Sigmoid colon (tissue), 7 donors: ENCODE results near the gene PTPRQ. TPM values are rescaled to one million over a fixed set of nuclear protein-coding genes. Genes with fewer than 3 reads are reported as not detected.
"Not testable (repeated sequence)": the region's sequence is repeated elsewhere in the genome, so short reads cannot be mapped to it uniquely, and the experiment has no call there.

Source experiments
- DNase-seq: peaks from one replicate; pipeline ENCODE4 v3.0.0-alpha.2; 2019
- H3K27ac ChIP-seq, 4 donors: fragments of 200-600 bp; sonication (generic); one replicate each; pipeline ENCODE4 v1.5.1; 2016 to 2019; ENCODE audit warnings: mild to moderate bottlenecking in 1 of 4
- H3K27me3 ChIP-seq, 3 donors: fragments of 200-600 bp; sonication (generic); one replicate each; pipeline ENCODE4 v1.5.1; 2019; ENCODE audit warnings: mild to moderate bottlenecking in 1 of 3
- H3K36me3 ChIP-seq, 4 donors: fragments of 200-600 bp; sonication (generic); one replicate each; pipeline ENCODE4 v1.5.1; 2016 to 2019
- H3K4me1 ChIP-seq, 4 donors: fragments of 200-600 bp; sonication (generic); one replicate each; pipeline ENCODE4 v1.5.1; 2017 to 2019
- H3K4me3 ChIP-seq, 4 donors: fragments of 200-600 bp; sonication (generic); one replicate each; pipeline ENCODE4 v1.5.1; 2017 to 2019; ENCODE audit warnings: mild to moderate bottlenecking in 2 of 4, moderate library complexity in 1 of 4
- H3K9me3 ChIP-seq, 4 donors: fragments of 200-600 bp in 3 of 4; sonication (generic) in 3 of 4; one replicate each; pipeline versions ENCODE4 v1.5.1 to v1.6.1; 2013 to 2019
- CTCF ChIP-seq, 4 experiments: fragments of 450-650 bp in 3 of 4; fragments of 200-600 bp in 1 of 4; IDR thresholded peaks; one replicate each; pipeline ENCODE4 v1.5.1; 2016 to 2019; ENCODE audit warnings: antibody characterized with exemption in 4 of 4, mild to moderate bottlenecking in 3 of 4, moderate library complexity in 2 of 4
- EP300 ChIP-seq, 4 donors: sonication (generic); formaldehyde crosslinking; IDR thresholded peaks; one replicate each; pipeline ENCODE4 v1.6.1; 2017; ENCODE audit warnings: antibody characterized with exemption in 4 of 4
- POLR2A ChIP-seq, 2 donors: fragments of 450-650 bp; IDR thresholded peaks; one replicate each; pipeline ENCODE4 v1.6.1; 2016; ENCODE audit warnings: antibody characterized with exemption in 2 of 2, mild to moderate bottlenecking in 2 of 2, moderate library complexity in 2 of 2
- POLR2AphosphoS5 ChIP-seq, 4 donors: sonication (generic); formaldehyde crosslinking; IDR thresholded peaks; one replicate each; pipeline ENCODE4 v1.6.1; 2017; ENCODE audit warnings: antibody characterized with exemption in 4 of 4
- WGBS, 2 donors: extraction: QIAGEN DNeasy Blood & Tissue Kit; methylation state at CpG; one replicate each; pipeline ENCODE4 v1.1.7; 2013; 5-methylcytosine and 5-hydroxymethylcytosine counted together
- intact Hi-C: fragments of 100-400 bp; cut with DNase I; formaldehyde crosslinking; loops from one replicate; pipeline ENCODE4 v1.15.1; 2023
- polyA plus RNA-seq, 3 donors: library from polyadenylated mRNA; stranded (reverse); fragments of 200-250 nt; gene quantifications; one replicate each; pipeline ENCODE4 v1.2.3, GENCODE V29; 2013
- total RNA-seq, 4 donors: library from RNA; depleted of rRNA; stranded (reverse); fragments of >200 nt; gene quantifications; one replicate each; pipeline ENCODE4 v1.1.0, GENCODE V29; 2016
- donor health status: healthy with polysubstance abuse.
- donor health status: Bipolar disorder and iron deficiency.
- donor health status: healthy.

The PTPRQ gene
- total and polyA plus RNA-seq, 7 donors, result 0.33 to 1.9 (median 0.59) TPM; not detected in 3

GRCh38 chr12:80469681-80470080 lies 25.6 kb downstream of the PTPRQ start:
- intact Hi-C loops, result no loop called here
- TF ChIP-seq POLR2AphosphoS5 (IDR thresholded peaks at IDR 0.05) (no peak), EP300 (IDR thresholded peaks at IDR 0.05) (no peak), POLR2A (IDR thresholded peaks at IDR 0.05) (no peak), CTCF (IDR thresholded peaks at IDR 0.05) (no peak)
- WGBS, 2 donors, result 86 to 92% methylated on average over 1 of the region's 1 CpG

GRCh38 chr12:80470403-80470802 lies 26.4 kb downstream of the PTPRQ start:
- 75 to 77% methylated on average over 1 of the region's 1 CpG for WGBS, 2 donors
- H3K4me3 ChIP-seq, result no peak overlapping the region
- no peak for DNase-seq
- H3K27ac ChIP-seq, result no peak overlapping the region
- no peaks in the 10 kb centered on the region for H3K36me3 ChIP-seq
- intact Hi-C loops, result no loop called here
- no peak for TF ChIP-seq POLR2AphosphoS5 (IDR thresholded peaks at IDR 0.05)
- TF ChIP-seq CTCF (IDR thresholded peaks at IDR 0.05), result no peak
- no peak for TF ChIP-seq POLR2A (IDR thresholded peaks at IDR 0.05)
- no peak for TF ChIP-seq EP300 (IDR thresholded peaks at IDR 0.05)
- H3K27me3 ChIP-seq, result no peaks in the 10 kb centered on the region
- H3K9me3 ChIP-seq, result no peaks in the 10 kb centered on the region
- no peaks in the 10 kb centered on the region for H3K4me1 ChIP-seq

More at GRCh38 chr12:80469681-80470080, 25.6 kb downstream of the PTPRQ start:
- Histone ChIP-seq H3K9me3 (no peaks in the 10 kb centered on the region), H3K4me3 (no peak overlapping the region), H3K4me1 (no peaks in the 10 kb centered on the region), H3K27ac (no peak overlapping the region), H3K36me3 (no peaks in the 10 kb centered on the region), H3K27me3 (no peaks in the 10 kb centered on the region)
- DNase-seq, result no peak

- H3K27ac ChIP-seq, result no peak overlapping the region
- H3K27me3 ChIP-seq, result no peaks in the 10 kb centered on the region
- H3K4me3 ChIP-seq, result no peak overlapping the region
- intact Hi-C loops, result no loop called here
- H3K4me1 ChIP-seq, result no peaks in the 10 kb centered on the region
- no peak for DNase-seq
- no peaks in the 10 kb centered on the region for H3K9me3 ChIP-seq
- no peaks in the 10 kb centered on the region for H3K36me3 ChIP-seq
- TF ChIP-seq CTCF (IDR thresholded peaks at IDR 0.05), result no peak
- TF ChIP-seq EP300 (IDR thresholded peaks at IDR 0.05), result no peak
- TF ChIP-seq POLR2AphosphoS5 (IDR thresholded peaks at IDR 0.05), result no peak
- TF ChIP-seq POLR2A (IDR thresholded peaks at IDR 0.05), result no peak
These were observed 28.2 kb downstream of the PTPRQ start for GRCh38 chr12:80472236-80472635.

- no peak for DNase-seq
- intact Hi-C loops, result no loop called here
These were observed 29.0 kb downstream of the PTPRQ start for GRCh38 chr12:80472911-80473500.

GRCh38 chr12:80477521-80478145 lies 33.6 kb downstream of the PTPRQ start:
- H3K27ac ChIP-seq, DNase-seq, H3K9me3 ChIP-seq, intact Hi-C loops, H3K36me3 ChIP-seq, H3K4me1 ChIP-seq, H3K27me3 ChIP-seq, H3K4me3 ChIP-seq: not testable (repeated sequence)
- WGBS, 2 donors, result 89 to 92% methylated on average over 31 of the region's 31 CpGs

More at GRCh38 chr12:80472911-80473500, 29.0 kb downstream of the PTPRQ start:
- Histone ChIP-seq H3K9me3 (no peaks in the 10 kb centered on the region), H3K27me3 (no peaks in the 10 kb centered on the region), H3K27ac (no peak overlapping the region), H3K36me3 (no peaks in the 10 kb centered on the region), H3K4me3 (no peak overlapping the region), H3K4me1 (no peaks in the 10 kb centered on the region)
- TF ChIP-seq POLR2AphosphoS5 (IDR thresholded peaks at IDR 0.05) (no peak), EP300 (IDR thresholded peaks at IDR 0.05) (no peak), POLR2A (IDR thresholded peaks at IDR 0.05) (no peak), CTCF (IDR thresholded peaks at IDR 0.05) (peak in 3 of 4 experiments; percentile 12 to 15 (median 14))
- 3 to 11% methylated on average over 4 of the region's 4 CpGs for WGBS, 2 donors
